Activated CD4-positive, alpha-beta T cell treated with anti-CD3 and anti-CD28 coated beads, Interleukin-2, amount 50 U/mL, for 4 hours (primary cell): ENCODE measurements around the gene DLL1.

Source experiments
- DNase-seq, 2 experiments: peaks; one replicate each; pipeline ENCODE4 v3.0.0-alpha.2; 2020

The DLL1 gene

DNA sequence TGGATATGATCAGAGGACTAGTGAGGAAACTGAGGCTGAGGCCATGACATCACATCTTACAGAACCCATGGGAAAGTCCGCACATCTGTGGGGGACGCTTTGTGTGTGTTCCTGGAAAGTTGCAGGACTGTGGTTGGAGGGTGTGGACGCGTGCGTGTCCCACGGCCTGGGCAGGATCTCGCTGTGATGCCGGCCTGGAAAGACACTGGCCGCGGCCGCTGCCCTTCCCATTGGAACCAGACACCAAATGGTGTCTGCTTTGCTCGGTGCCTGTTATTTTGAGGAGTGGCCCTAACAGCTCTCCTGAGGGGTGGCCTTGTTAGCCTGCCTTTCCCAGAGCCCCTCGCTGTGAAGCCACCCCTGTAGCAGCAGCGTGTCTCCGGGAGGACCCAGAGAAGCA is 41.1 kb downstream of the DLL1 start:
- DNase-seq: no peak

DNA sequence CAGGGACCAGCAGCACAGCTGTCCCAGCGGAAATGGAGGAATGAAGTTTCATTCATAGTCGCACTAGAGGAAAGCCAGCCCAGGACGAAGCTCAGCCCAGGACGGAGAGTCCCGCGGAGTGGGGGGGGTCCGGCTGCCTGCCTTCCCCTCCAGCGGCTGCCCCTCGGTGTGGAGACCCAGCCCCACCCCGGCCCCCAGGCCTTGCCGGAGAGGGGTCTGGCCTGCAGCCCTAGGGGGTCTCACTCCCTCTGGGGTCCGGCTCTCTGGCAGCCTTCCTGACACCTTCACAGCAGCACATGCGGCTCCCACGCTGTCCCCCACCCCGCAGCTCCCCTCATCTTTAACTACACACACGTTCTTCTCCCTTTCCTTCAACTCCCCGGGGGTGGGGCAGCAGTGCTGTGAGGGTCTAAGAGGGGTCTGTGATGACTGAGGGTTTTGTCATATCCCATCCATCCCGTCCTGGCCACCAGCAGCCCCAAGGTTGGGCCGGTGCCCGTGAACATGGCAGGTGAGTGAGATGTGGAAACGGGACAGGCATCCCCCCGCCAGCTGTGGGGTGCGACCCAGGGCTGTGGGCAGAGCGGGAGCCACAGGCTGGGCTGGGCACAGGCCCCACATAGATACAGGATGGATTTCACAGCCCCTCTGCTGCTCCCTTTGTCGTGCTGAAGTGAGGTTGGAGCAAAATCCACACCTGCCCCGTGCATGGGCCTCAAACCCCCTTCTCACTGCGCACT is 41.8 kb downstream of the DLL1 start:
- no peak for DNase-seq

- DNase-seq: no peak
Observed at GRCh38 chr6:170248111-170248805, 42.6 kb downstream of the DLL1 start.

GRCh38 chr6:170247178-170247701 is 43.6 kb downstream of the DLL1 start:
- no peak for DNase-seq

DNA sequence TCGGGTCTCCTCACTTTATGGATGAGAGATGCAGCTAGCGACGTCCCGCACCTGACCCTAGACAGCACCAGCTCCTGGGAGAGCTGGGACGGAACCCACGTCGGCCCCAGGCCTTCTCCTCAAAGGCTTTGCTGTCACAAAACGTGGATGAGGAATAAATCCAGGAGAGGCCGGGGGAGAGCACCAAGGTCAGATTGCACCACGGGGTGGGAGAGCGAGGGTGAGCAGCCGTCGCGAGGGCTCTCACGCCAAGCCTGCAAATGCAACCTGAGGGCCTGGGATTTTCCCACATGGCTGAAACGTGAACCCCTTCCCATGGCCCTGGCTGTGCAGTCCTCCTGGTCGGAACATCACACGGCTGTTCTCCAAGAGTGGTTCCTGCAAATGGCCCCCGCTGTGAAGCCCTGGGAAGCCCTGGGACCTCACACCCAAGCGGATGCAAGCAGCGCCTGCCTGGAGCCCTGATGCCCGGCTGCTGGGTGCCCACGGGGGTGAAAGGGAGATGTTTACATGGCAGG is 45.3 kb downstream of the DLL1 start:
- no peak for DNase-seq

GRCh38 chr6:170244721-170245474 is 46.0 kb downstream of the DLL1 start:
- DNase-seq: no peak

DNA sequence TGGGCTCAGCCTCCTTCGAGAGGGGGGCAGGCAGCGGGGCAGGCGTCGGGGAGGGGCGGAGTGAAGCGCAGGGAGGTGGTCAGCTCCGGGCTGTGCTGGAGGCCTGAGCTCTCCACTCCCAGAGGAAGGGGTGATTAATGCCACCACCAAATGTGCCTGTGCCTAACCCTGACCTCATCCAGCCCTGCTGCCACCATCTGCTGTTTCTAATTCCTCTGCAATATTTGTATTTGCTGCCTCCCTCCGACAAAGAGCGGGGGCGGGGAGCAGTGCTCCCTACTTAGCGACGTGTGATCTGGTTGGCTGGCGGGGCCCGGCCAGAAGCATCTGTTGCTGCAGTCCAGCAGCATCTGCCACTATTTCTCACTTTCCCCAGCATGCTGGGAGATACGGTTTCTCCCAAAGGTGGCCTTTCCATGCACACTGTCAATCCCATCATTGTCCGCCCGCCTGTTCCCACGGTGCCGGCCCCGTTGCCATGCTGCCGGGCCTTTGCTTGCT is 47.0 kb downstream of the DLL1 start:
- DNase-seq: no peak

DNA sequence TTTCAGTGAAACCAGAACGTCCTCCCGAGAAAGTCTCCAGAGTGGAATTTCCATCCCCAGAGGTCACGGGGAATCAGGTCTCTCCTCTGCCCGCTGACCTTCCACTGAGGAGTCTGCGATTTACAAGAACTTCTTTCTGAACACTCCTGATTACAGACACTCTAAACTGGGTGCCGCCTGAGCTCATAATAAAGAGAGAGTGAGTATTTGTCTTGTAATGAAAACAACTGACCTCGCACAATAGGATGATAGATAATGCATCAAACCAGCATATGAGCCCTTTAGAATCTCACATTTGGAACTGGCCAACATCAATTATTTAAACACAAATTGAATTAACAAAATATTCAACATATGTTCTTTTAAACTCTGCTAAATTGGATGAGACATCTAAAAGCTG is 47.5 kb downstream of the DLL1 start:
- no peak for DNase-seq

- no peak for DNase-seq
Observed at GRCh38 chr6:170238741-170239565, 51.9 kb downstream of the DLL1 start.

DNA sequence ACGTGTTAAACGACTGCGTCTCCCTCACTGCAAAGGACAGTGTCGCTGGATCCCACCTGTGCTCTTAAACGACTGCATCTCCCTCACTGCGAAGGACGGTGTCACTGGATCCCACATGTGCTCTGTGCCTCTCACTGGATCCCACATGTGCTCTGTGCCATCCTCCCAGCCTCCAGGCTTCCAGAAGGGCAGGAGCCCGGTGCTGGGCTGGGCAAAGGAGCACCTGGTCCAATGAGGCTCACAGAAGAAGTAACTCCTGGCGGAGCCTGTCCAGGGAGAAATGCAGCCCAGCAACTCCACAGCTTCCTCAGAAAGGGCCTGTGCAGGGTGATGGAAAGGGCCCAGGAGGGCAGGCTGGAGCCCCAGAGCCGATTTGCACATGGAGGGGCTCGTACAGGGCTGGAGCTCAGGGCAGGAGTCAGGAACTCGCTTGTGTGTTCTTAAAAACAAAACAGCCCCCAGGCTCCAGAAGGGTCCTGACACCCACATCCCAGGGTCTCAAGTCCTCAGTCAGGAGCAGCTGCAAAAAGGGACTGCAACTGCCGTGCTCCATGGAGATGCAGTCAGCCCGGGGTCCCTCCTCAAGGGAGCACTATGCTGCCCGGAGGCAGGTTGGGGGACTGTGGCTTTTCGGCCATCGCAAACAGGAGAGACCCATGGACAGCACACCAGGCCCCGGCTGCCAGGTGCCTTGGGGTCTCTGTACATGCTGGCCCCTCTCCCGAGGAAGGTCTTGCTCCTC is 52.7 kb downstream of the DLL1 start:
- no peak for DNase-seq

- DNase-seq: no peak
Observed at GRCh38 chr6:170236131-170236836, 54.6 kb downstream of the DLL1 start.

GRCh38 chr6:170235391-170236125 is 55.3 kb downstream of the DLL1 start:
- DNase-seq: no peak

GRCh38 chr6:170234419-170234818 is 56.5 kb downstream of the DLL1 start:
- DNase-seq: no peak

DNA sequence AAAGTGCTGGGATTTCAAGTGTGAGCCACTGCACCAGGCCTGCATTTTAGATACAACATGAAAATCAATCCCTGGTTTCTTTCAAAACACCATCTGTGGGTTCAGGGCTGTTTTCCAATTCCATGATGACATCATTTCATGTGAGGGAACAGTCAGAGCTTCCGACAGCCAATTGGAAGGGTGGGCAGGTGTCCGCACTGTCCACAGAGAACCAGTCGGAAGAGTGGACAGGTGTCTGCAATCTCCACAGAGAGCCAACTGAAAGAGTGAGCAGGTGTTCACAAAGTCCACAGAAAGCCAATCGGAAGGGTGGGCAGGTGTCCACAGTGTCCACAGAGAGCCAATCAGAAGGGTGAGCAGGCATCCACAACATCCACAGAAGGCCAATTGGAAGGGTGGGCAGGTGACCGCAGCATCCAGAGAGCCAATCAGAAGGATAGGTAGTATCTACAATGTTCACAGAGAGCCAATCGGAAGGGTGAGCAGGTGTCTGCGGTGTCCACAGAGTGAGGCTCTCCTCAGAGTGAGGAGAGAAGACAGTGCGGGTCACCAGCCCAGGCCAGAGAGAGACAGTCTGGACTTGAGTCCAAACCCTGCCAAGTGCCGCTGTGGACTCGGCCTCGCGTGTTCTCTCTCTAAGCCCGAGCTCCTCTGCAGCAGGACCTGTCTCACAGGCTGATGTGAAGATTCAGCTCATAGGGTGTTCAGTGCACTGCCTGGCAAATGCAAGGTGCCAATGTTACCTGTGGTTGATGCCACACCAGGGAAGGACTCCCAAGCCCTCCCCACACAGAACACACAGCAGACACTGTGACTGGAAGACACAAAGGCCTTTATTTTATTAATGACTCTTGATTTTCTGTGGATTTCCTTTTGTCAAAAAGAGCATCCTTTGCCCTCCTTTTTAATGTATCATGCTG is 57.3 kb downstream of the DLL1 start:
- DNase-seq: no peak
